Measurements from ENCODE around the gene ATP6V0A4. TPM values are rescaled to one million over a fixed set of nuclear protein-coding genes. Genes with fewer than 3 reads are reported as not detected.
"Not testable (repeated sequence)": the region's sequence is repeated elsewhere in the genome, so short reads cannot be mapped to it uniquely, and the experiment has no call there.

The ATP6V0A4 gene
- total RNA-seq, 1 donor from 2014 or later = 11.5 TPM

- DNase-seq (ENCODE audit: low read depth) = no peak
Observed at GRCh38 chr7:138750901-138751464, 47.0 kb downstream of the ATP6V0A4 start.

GRCh38 chr7:138750473-138750872 lies 47.5 kb downstream of the ATP6V0A4 start:
- no peak for DNase-seq (ENCODE audit: low read depth)

GRCh38 chr7:138749960-138750359 lies 48.0 kb downstream of the ATP6V0A4 start:
- DNase-seq (ENCODE audit: low read depth) = no peak

GRCh38 chr7:138748666-138749065 lies 49.3 kb downstream of the ATP6V0A4 start:
- DNase-seq (ENCODE audit: low read depth) = no peak

- no peak for DNase-seq (ENCODE audit: low read depth)
Observed at GRCh38 chr7:138746073-138746472, 51.9 kb downstream of the ATP6V0A4 start.

GRCh38 chr7:138745189-138745588 lies 52.8 kb downstream of the ATP6V0A4 start:
- no peak for DNase-seq (ENCODE audit: low read depth)

GRCh38 chr7:138741453-138741735 lies 56.6 kb downstream of the ATP6V0A4 start:
- no peak for DNase-seq (ENCODE audit: low read depth)

- DNase-seq (ENCODE audit: low read depth) = no peak
Observed at GRCh38 chr7:138739859-138740258, 58.1 kb downstream of the ATP6V0A4 start.

- DNase-seq (ENCODE audit: low read depth) = peak; percentile 76
Observed at GRCh38 chr7:138738551-138739335, 59.3 kb downstream of the ATP6V0A4 start.

- peak; percentile 11 for DNase-seq (ENCODE audit: low read depth)
Observed at GRCh38 chr7:138738114-138738513, 59.9 kb downstream of the ATP6V0A4 start.

GRCh38 chr7:138735399-138735798 lies 62.6 kb downstream of the ATP6V0A4 start:
- no peak for DNase-seq (ENCODE audit: low read depth)

GRCh38 chr7:138731733-138732132 lies 66.3 kb downstream of the ATP6V0A4 start:
- DNase-seq (ENCODE audit: low read depth) = not testable (repeated sequence)

GRCh38 chr7:138729444-138729843 lies 68.6 kb downstream of the ATP6V0A4 start:
- peak; percentile 70 for DNase-seq (ENCODE audit: low read depth)

- no peak for DNase-seq (ENCODE audit: low read depth)
Observed at GRCh38 chr7:138727336-138728099, 70.5 kb downstream of the ATP6V0A4 start.

GRCh38 chr7:138726288-138726687 lies 71.7 kb downstream of the ATP6V0A4 start:
- DNase-seq (ENCODE audit: low read depth) = no peak

- no peak for DNase-seq (ENCODE audit: low read depth)
Observed at GRCh38 chr7:138720286-138720685, 77.7 kb downstream of the ATP6V0A4 start.

GRCh38 chr7:138716889-138717288 lies 81.1 kb downstream of the ATP6V0A4 start:
- no peak for DNase-seq (ENCODE audit: low read depth)

GRCh38 chr7:138713191-138713590 lies 84.8 kb downstream of the ATP6V0A4 start:
- DNase-seq (ENCODE audit: low read depth) = no peak

GRCh38 chr7:138712652-138713051 lies 85.3 kb downstream of the ATP6V0A4 start:
- DNase-seq (ENCODE audit: low read depth) = no peak

GRCh38 chr7:138710536-138711385 lies 87.2 kb downstream of the ATP6V0A4 start:
- no peak for DNase-seq (ENCODE audit: low read depth)

GRCh38 chr7:138705167-138705566 lies 92.8 kb downstream of the ATP6V0A4 start:
- peak; percentile 38 for DNase-seq (ENCODE audit: low read depth)

GRCh38 chr7:138701537-138701923 lies 96.5 kb downstream of the ATP6V0A4 start:
- no peak for DNase-seq (ENCODE audit: low read depth)

Data from renal cortical epithelial cell (primary cell).